T-cell (primary cell): Measurements from ENCODE around the gene RSL24D1. TPM values are rescaled to one million over a fixed set of nuclear protein-coding genes. Genes with fewer than 3 reads are reported as not detected.

Source experiments
- ATAC-seq, 4 experiments: fragments of 200-7000 bp in 3 of 4; fragments of 150-1000 bp in 1 of 4; cut with Tn5 transposase; replicated peaks in 1 of 4; 1 replicate in 3 of 4; 2 replicates in 1 of 4; pipeline ENCODE4 v1.10.0; 2021; ENCODE audit warnings: moderate library complexity in 3 of 4, mild to moderate bottlenecking in 2 of 4, moderate number of reproducible peaks in 1 of 4
- CTCF ChIA-PET, 2 donors: fragments of 300-600 bp; sonication (Branson Sonifier 250); formaldehyde crosslinking; loops; one replicate each; lab custom pipeline; 2022; ENCODE audit warnings: antibody characterized with exemption in 2 of 2; lab: Charles Lee
- POLR2A ChIA-PET, 2 donors: fragments of 300-600 bp; sonication (Branson Sonifier 250); formaldehyde crosslinking; loops; one replicate each; lab custom pipeline; 2022; ENCODE audit warnings: antibody characterized with exemption in 2 of 2; lab: Charles Lee
- DNase-seq, 35 experiments: peaks; one replicate each; pipeline versions ENCODE4 v3.0.0 to v3.0.0-alpha.2; 2013 to 2023
- H3K27ac ChIP-seq: one replicate; pipeline ENCODE4 v1.5.1; 2013; ENCODE audit warnings: low read length
- H3K27me3 ChIP-seq, 2 experiments: replicated peaks in 1 of 2; 1 replicate in 1 of 2; 2 replicates in 1 of 2; pipeline versions ENCODE4 v1.6.1 to v1.7.0; 2013; ENCODE audit warnings: low read length in 1 of 2, mixed read lengths in 1 of 2; ENCODE audit not compliant: control insufficient read depth in 2 of 2, insufficient read depth in 2 of 2; ENCODE audit errors: extremely low read depth in 1 of 2
- H3K36me3 ChIP-seq, 2 donors: 1 replicate in 1 of 2; 2 replicates in 1 of 2; pipeline versions ENCODE4 v1.6.1 to v1.7.0; 2013; ENCODE audit warnings: low read length in 1 of 2; ENCODE audit not compliant: control insufficient read depth in 2 of 2, insufficient read depth in 1 of 2; ENCODE audit errors: extremely low read depth in 1 of 2
- H3K4me1 ChIP-seq, 2 experiments: 1 replicate in 1 of 2; 2 replicates in 1 of 2; pipeline versions ENCODE4 v1.6.1 to v1.7.0; 2013; ENCODE audit warnings: low read length in 2 of 2, mixed read lengths in 1 of 2; ENCODE audit not compliant: insufficient read depth in 2 of 2, control insufficient read depth in 1 of 2; ENCODE audit errors: extremely low read depth in 1 of 2
- H3K4me3 ChIP-seq, 2 donors: 1 replicate in 1 of 2; 2 replicates in 1 of 2; pipeline versions ENCODE4 v1.5.1 to v1.7.0; 2013; ENCODE audit warnings: mild to moderate bottlenecking in 2 of 2, low read length in 1 of 2, moderate library complexity in 1 of 2; ENCODE audit not compliant: control insufficient read depth in 1 of 2; ENCODE audit errors: extremely low read depth in 1 of 2
- H3K9me3 ChIP-seq: 2 replicates; pipeline ENCODE4 v1.7.0; 2013
- H3K27ac Mint-ChIP-seq, 2 donors: one replicate each; pipeline ENCODE4 v1.8.0; 2020 to 2021; ENCODE audit warnings: mild to moderate bottlenecking in 2 of 2, mixed read lengths in 2 of 2
- H3K27me3 Mint-ChIP-seq, 2 donors: one replicate each; pipeline ENCODE4 v1.8.0; 2021 to 2022; ENCODE audit warnings: mixed read lengths in 2 of 2
- H3K36me3 Mint-ChIP-seq: one replicate; pipeline ENCODE4 v1.8.0; 2021; ENCODE audit warnings: mixed read lengths
- H3K4me1 Mint-ChIP-seq, 3 donors: one replicate each; pipeline ENCODE4 v1.8.0; 2020 to 2022; ENCODE audit warnings: mixed read lengths in 3 of 3, mild to moderate bottlenecking in 1 of 3
- H3K4me3 Mint-ChIP-seq, 3 donors: one replicate each; pipeline ENCODE4 v1.8.0; 2020 to 2022; ENCODE audit warnings: mild to moderate bottlenecking in 3 of 3, mixed read lengths in 3 of 3, moderate library complexity in 3 of 3
- H3K9me3 Mint-ChIP-seq, 3 donors: one replicate each; pipeline ENCODE4 v1.8.0; 2020 to 2022; ENCODE audit warnings: mixed read lengths in 3 of 3
- WGBS: methylation state at CpG from one replicate; pipeline ENCODE4 v1.1.5; 2013; ENCODE audit warnings: missing lambda C conversion rate; ENCODE audit not compliant: insufficient coverage; 5-methylcytosine and 5-hydroxymethylcytosine counted together
- total RNA-seq, 35 experiments: library from RNA in 6 of 35; stranded (reverse) in 6 of 35; fragments of 120-200 nt in 1 of 35; gene quantifications; one replicate each; pipeline versions ENCODE4 v1.2.1 to v1.2.4 and lab custom pipeline; 2013 to 2026

RSL24D1 gene
- total RNA-seq, 5 donors from 2014 or later (not counting 1 experiment from before 2014, with no cell fraction given), result 88.9 to 133 (median 108) TPM

GRCh38 chr15:55239440-55240124 lies 42.8 kb upstream of the RSL24D1 start:
- H3K27ac Mint-ChIP-seq, result peak overlapping the region in 1 of 2 donors; percentile 49
- POLR2A ChIA-PET, result no interaction called here

GRCh38 chr15:55238877-55239276 lies 42.1 kb upstream of the RSL24D1 start:
- peaks cover 0 to 9% of the 10 kb centered on the region in 2 donors for H3K36me3 ChIP-seq
- H3K4me1 Mint-ChIP-seq, result peaks cover 27 to 42% (median 39%) of the 10 kb centered on the region in 3 donors
- H3K9me3 Mint-ChIP-seq, result no peaks in the 10 kb centered on the region
- no peak overlapping the region for H3K4me3 Mint-ChIP-seq
- no peak overlapping the region for H3K4me3 ChIP-seq
- no peak overlapping the region for H3K27ac ChIP-seq
- CTCF ChIA-PET, result no interaction called here
- no peaks in the 10 kb centered on the region for H3K27me3 Mint-ChIP-seq
- no CpG with 5 or more reads among the region's 2 CpGs for WGBS
- ATAC-seq (no peak), DNase-seq (no peak)
- POLR2A ChIA-PET, result no interaction called here
- H3K27ac Mint-ChIP-seq, result no peak overlapping the region
- H3K4me1 ChIP-seq, result peaks cover 6 to 7% of the 10 kb centered on the region in 2 experiments
- H3K9me3 ChIP-seq, result no peaks in the 10 kb centered on the region
- peaks cover 22% of the 10 kb centered on the region for H3K36me3 Mint-ChIP-seq
- H3K27me3 ChIP-seq, result no peaks in the 10 kb centered on the region

More at GRCh38 chr15:55239440-55240124, 42.8 kb upstream of the RSL24D1 start:
- no peak for DNase-seq
- 100% methylated on average over 1 of the region's 5 CpGs for WGBS
- Histone ChIP-seq H3K4me1 (peaks cover 6 to 7% of the 10 kb centered on the region in 2 experiments), H3K27me3 (no peaks in the 10 kb centered on the region), H3K36me3 (peaks cover 0 to 2% of the 10 kb centered on the region in 2 donors), H3K9me3 (no peaks in the 10 kb centered on the region), H3K27ac (no peak overlapping the region), H3K4me3 (no peak overlapping the region)
- Mint-ChIP-seq H3K27me3 (no peaks in the 10 kb centered on the region), H3K36me3 (peaks cover 15% of the 10 kb centered on the region), H3K4me1 (peaks cover 27 to 42% (median 40%) of the 10 kb centered on the region in 3 donors), H3K4me3 (no peak overlapping the region), H3K9me3 (no peaks in the 10 kb centered on the region)
- no peak for ATAC-seq
- CTCF ChIA-PET, result no interaction called here

- Histone ChIP-seq H3K27me3 (no peaks in the 10 kb centered on the region), H3K4me1 (peaks cover 6 to 7% of the 10 kb centered on the region in 2 experiments), H3K4me3 (no peak overlapping the region), H3K27ac (no peak overlapping the region), H3K36me3 (peaks cover 0 to 10% of the 10 kb centered on the region in 2 donors), H3K9me3 (no peaks in the 10 kb centered on the region)
- H3K4me3 Mint-ChIP-seq, result no peak overlapping the region
- ChIA-PET CTCF (interaction anchor here in 1 of 2 donors (1.0 kb wide), 1 partner anchor 20 kb away, joined by 3 read pairs; no protein-coding TSS in a partner anchor), POLR2A (interaction anchor here in 1 of 2 donors (0.5 to 0.6 kb wide), 2 partner anchors 20 to 126 kb away, joined by 5 to 12 read pairs; no protein-coding TSS in a partner anchor)
- ATAC-seq, result no peak
- WGBS, result 94% methylated on average over 3 of the region's 6 CpGs
- DNase-seq, result no peak
- H3K36me3 Mint-ChIP-seq, result peaks cover 25% of the 10 kb centered on the region
- H3K4me1 Mint-ChIP-seq, result peaks cover 27 to 36% (median 36%) of the 10 kb centered on the region in 3 donors
- H3K9me3 Mint-ChIP-seq, result no peaks in the 10 kb centered on the region
- H3K27me3 Mint-ChIP-seq, result no peaks in the 10 kb centered on the region
- H3K27ac Mint-ChIP-seq, result no peak overlapping the region
Observed at GRCh38 chr15:55237219-55238130, 40.7 kb upstream of the RSL24D1 start.

GRCh38 chr15:55235546-55236036 lies 38.9 kb upstream of the RSL24D1 start:
- Histone ChIP-seq H3K27me3 (no peaks in the 10 kb centered on the region), H3K27ac (no peak overlapping the region), H3K4me3 (no peak overlapping the region), H3K9me3 (no peaks in the 10 kb centered on the region), H3K4me1 (peaks cover 5 to 6% of the 10 kb centered on the region in 2 experiments), H3K36me3 (peaks cover 0 to 16% of the 10 kb centered on the region in 2 donors)
- ChIA-PET CTCF (no interaction called here), POLR2A (no interaction called here)
- Mint-ChIP-seq H3K27ac (no peak overlapping the region), H3K4me1 (peaks cover 13 to 39% (median 29%) of the 10 kb centered on the region in 3 donors), H3K27me3 (no peaks in the 10 kb centered on the region), H3K36me3 (peaks cover 39% of the 10 kb centered on the region), H3K4me3 (no peak overlapping the region), H3K9me3 (no peaks in the 10 kb centered on the region)
- WGBS, result no CpG with 5 or more reads among the region's 4 CpGs
- no peak for ATAC-seq
- DNase-seq, result no peak

- no peak for ATAC-seq
- no peaks in the 10 kb centered on the region for H3K27me3 ChIP-seq
- H3K27ac ChIP-seq, result no peak overlapping the region
- Mint-ChIP-seq H3K27ac (no peak overlapping the region), H3K27me3 (no peaks in the 10 kb centered on the region), H3K9me3 (no peaks in the 10 kb centered on the region), H3K4me1 (peaks cover 5 to 37% (median 27%) of the 10 kb centered on the region in 3 donors), H3K36me3 (peaks cover 42% of the 10 kb centered on the region), H3K4me3 (no peak overlapping the region)
- peaks cover 0 to 6% of the 10 kb centered on the region in 2 experiments for H3K4me1 ChIP-seq
- no peak overlapping the region for H3K4me3 ChIP-seq
- ChIA-PET POLR2A (no interaction called here), CTCF (no interaction called here)
- no CpG with 5 or more reads among the region's 1 CpG for WGBS
- H3K36me3 ChIP-seq, result peaks cover 0 to 18% of the 10 kb centered on the region in 2 donors
- no peak for DNase-seq
- no peaks in the 10 kb centered on the region for H3K9me3 ChIP-seq
Observed at GRCh38 chr15:55234800-55235104, 38.0 kb upstream of the RSL24D1 start.

GRCh38 chr15:55234104-55234799 lies 37.5 kb upstream of the RSL24D1 start:
- ChIA-PET POLR2A (no interaction called here), CTCF (no interaction called here)
- no peaks in the 10 kb centered on the region for H3K9me3 Mint-ChIP-seq
- no peak for DNase-seq
- H3K4me1 Mint-ChIP-seq, result peaks cover 0 to 33% (median 24%) of the 10 kb centered on the region in 3 donors
- Histone ChIP-seq H3K36me3 (peaks cover 0 to 18% of the 10 kb centered on the region in 2 donors), H3K4me3 (no peak overlapping the region), H3K27me3 (no peaks in the 10 kb centered on the region), H3K27ac (no peak overlapping the region), H3K9me3 (no peaks in the 10 kb centered on the region), H3K4me1 (peaks cover 0 to 4% of the 10 kb centered on the region in 2 experiments)
- no peak overlapping the region for H3K27ac Mint-ChIP-seq
- no CpG with 5 or more reads among the region's 2 CpGs for WGBS
- no peak overlapping the region for H3K4me3 Mint-ChIP-seq
- H3K36me3 Mint-ChIP-seq, result peaks cover 43% of the 10 kb centered on the region
- H3K27me3 Mint-ChIP-seq, result no peaks in the 10 kb centered on the region
- ATAC-seq, result no peak
